ENCODE data around the gene EFCAB11.

Gene EFCAB11

DNA sequence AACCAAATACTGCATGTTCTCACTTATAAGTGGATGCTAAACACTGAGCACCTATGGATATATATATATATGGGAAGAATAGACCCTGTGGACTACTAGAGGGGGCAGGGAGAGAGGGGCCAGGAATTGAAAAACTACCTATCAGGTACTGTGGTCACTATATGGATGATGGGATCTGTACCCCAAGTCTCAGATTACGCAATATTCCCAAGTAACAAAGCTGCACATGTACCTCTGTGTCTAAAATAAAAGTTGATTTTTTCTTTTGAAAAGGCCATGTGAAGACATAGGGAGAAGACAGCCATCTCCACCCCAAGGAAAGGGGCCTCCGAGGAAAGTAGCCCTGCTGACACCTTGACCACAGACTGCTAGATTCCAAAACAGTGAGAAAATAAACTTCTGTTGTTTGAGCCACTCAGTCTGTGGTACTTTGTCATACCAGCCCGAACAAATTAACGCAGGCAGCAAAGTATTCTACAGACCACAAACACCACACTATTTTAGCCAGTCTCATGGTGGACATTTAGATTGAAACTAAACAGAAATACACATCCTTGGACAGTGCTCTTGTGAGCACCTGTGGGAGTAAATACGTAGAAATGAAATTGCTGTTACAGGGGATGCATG, 197.1 kb downstream of the EFCAB11 start:
- DNase-seq (ENCODE audit: low read depth, low spot score), result no peak
- no peak overlapping the region for H3K4me3 ChIP-seq (ENCODE audit: low read depth, low read length)
- TF ChIP-seq, protein P1, sequence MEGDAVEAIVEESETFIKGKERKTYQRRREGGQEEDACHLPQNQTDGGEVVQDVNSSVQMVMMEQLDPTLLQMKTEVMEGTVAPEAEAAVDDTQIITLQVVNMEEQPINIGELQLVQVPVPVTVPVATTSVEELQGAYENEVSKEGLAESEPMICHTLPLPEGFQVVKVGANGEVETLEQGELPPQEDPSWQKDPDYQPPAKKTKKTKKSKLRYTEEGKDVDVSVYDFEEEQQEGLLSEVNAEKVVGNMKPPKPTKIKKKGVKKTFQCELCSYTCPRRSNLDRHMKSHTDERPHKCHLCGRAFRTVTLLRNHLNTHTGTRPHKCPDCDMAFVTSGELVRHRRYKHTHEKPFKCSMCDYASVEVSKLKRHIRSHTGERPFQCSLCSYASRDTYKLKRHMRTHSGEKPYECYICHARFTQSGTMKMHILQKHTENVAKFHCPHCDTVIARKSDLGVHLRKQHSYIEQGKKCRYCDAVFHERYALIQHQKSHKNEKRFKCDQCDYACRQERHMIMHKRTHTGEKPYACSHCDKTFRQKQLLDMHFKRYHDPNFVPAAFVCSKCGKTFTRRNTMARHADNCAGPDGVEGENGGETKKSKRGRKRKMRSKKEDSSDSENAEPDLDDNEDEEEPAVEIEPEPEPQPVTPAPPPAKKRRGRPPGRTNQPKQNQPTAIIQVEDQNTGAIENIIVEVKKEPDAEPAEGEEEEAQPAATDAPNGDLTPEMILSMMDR (IDR thresholded peaks at IDR 0.05; ENCODE audit: insufficient read depth, low read length, missing control alignments), result no peak
- ChIA-PET CTCF (no interaction called here), POLR2A (no interaction called here)

DNA sequence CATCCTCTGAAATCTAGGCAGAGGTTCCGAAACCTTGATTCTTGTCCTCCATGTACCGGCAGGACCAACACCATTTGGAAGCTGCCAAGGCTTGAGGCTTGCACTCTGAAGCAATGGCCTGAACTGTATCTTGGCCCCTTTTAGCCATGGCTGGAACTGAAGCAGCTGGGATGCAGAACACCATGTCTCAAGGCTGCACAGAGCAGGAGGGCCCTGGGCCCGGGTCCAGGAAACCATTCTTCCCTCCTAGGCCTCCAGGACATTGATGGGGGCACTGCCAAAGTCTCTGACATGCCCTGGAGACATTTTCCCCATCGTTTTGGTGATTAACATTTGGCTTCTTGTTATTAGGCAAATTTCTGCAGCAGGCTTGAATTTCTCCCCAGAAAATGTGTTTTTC, 198.7 kb downstream of the EFCAB11 start:
- no peak for DNase-seq (ENCODE audit: low read depth, low spot score)
- POLR2A ChIA-PET, result no interaction called here
- CTCF ChIA-PET, result no interaction called here

DNA sequence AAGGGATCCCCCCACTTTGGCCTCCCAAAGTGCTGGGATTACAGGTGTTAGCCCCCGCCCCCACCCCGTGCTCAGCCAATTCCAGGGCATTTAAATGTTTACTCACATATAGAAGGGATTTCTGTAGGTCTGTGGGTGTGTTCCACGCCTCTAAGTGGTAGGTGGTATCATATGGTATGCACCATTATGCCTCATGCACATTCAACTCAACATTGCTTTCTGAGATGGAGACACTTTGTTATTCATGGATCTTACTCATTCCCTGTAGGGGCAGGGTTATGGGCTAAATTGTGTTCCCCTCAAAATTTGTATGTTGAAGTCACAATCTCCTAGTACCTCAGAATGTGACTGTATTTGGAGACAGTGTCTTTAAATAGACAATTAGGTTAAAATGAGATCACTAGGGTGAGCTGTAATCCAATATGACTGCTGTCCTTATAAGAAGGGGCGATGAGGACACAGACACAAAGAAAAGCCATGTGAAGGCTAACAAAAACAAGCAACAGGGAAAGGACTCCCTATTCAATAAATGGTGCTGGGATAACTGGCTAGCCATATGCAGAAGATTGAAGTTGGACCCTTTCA, 200.6 kb downstream of the EFCAB11 start:
- no peak overlapping the region for H3K4me3 ChIP-seq (ENCODE audit: low read depth, low read length)
- CTCF ChIA-PET, result no interaction called here
- TF ChIP-seq, protein P1 (IDR thresholded peaks at IDR 0.05; ENCODE audit: insufficient read depth, low read length, missing control alignments), result no peak
- POLR2A ChIA-PET, result no interaction called here
- DNase-seq (ENCODE audit: low read depth, low spot score), result no peak

More for the DNA sequence above, 198.7 kb downstream of the EFCAB11 start:
- H3K4me3 ChIP-seq (ENCODE audit: low read depth, low read length), result no peak overlapping the region
- TF ChIP-seq, protein P1 (IDR thresholded peaks at IDR 0.05; ENCODE audit: insufficient read depth, low read length, missing control alignments), result no peak

DNA sequence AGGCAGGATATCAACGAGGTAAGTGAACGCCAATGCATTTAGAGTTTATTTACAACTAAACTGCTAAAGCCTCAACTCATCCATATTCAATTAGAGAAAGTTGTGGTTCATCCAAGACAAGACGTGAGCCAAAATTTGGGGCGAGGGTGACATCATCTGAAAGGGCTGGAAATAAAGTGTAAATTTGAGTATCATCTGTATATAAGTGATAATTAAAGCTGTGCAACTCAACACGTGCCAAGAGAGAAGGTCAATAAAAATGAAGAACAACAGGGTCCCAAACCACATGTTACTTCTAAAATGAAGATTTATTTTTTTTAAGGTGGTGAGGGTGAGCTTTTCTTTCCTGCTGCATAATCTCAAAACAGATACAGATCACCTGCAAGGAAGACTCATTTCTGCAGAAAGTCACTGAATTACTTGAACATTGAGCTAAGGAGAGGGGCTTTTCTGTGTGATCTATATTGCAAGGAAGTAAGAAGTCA, 203.6 kb downstream of the EFCAB11 start:
- ChIA-PET CTCF (no interaction called here), POLR2A (no interaction called here)

DNA sequence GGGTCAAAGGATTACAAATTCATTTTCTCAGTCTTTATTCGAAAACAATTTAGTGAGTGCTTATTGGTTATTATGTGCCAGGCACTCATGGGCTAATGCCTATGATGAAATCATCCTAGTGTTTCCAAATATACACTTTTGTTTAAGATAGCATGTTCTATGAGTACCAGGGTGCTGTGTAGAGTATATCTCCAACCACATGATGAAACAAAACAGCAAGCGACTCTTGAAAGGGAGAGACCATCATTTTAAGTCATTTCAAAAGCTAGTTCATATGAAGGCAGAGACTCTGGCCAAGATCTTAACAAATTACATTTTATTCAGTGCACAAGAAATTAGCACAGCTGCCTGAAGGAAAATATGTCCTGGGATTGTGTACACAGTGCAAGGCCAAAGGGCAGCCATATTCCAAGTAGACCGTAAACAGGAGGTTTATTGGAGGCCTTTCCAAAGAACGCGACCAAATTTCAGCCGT, 204.2 kb downstream of the EFCAB11 start:
- DNase-seq (ENCODE audit: low read depth, low spot score), result no peak
- CTCF ChIA-PET, result interaction anchor here (1.7 kb wide), 1 partner anchor 10 kb away, joined by 3 read pairs; no protein-coding TSS in a partner anchor
- no peak overlapping the region for H3K4me3 ChIP-seq (ENCODE audit: low read depth, low read length)
- TF ChIP-seq, protein P1 (IDR thresholded peaks at IDR 0.05; ENCODE audit: insufficient read depth, low read length, missing control alignments), result no peak
- POLR2A ChIA-PET, result no interaction called here

More for the DNA sequence above, 203.6 kb downstream of the EFCAB11 start:
- TF ChIP-seq, protein P1 (IDR thresholded peaks at IDR 0.05; ENCODE audit: insufficient read depth, low read length, missing control alignments), result no peak
- no peak overlapping the region for H3K4me3 ChIP-seq (ENCODE audit: low read depth, low read length)
- DNase-seq (ENCODE audit: low read depth, low spot score), result no peak

DNA sequence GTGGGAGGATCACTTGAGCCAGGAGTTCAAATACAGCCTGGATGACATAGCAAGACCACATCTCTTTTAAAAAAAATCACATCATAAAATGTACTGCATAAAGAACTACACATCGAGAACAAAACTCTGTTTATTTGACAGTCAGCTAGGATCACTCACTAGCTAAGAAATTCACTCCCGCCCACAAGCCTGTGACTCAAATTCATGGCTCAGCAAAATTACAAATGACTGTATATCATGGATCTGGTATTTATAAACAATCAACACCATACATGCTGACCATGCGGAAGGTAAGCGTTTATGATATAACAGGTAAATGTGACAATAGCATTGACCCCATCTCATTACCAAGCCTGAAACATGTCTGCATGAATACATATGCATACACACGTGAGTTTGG, 206.5 kb downstream of the EFCAB11 start:
- no peak for DNase-seq (ENCODE audit: low read depth, low spot score)
- no peak overlapping the region for H3K4me3 ChIP-seq (ENCODE audit: low read depth, low read length)
- TF ChIP-seq, protein P1 (IDR thresholded peaks at IDR 0.05; ENCODE audit: insufficient read depth, low read length, missing control alignments), result no peak
- POLR2A ChIA-PET, result interaction anchor here (0.5 kb wide), 1 partner anchor 34 kb away, joined by 4 read pairs; no protein-coding TSS in a partner anchor
- CTCF ChIA-PET, result no interaction called here
